ENCODE measurements around the gene YY1.

YY1 gene

GRCh38 chr14:100297320-100298300 lies 58.7 kb downstream of the YY1 start:
- no peak overlapping the region for H2AFZ ChIP-seq (ENCODE audit: low read length)

GRCh38 chr14:100298551-100299237 lies 59.8 kb downstream of the YY1 start:
- Histone ChIP-seq H3K36me3 (ENCODE audit: insufficient read depth, low read length) (peaks cover 12% of the 10 kb centered on the region; the same call in 1 of the 2 replicates), H3K9ac (ENCODE audit: low read depth, low read length, poor library complexity, severe bottlenecking) (no peak overlapping the region)

More at GRCh38 chr14:100297320-100298300, 58.7 kb downstream of the YY1 start:
- Histone ChIP-seq H3K4me1 (ENCODE audit: insufficient read depth, low read length, poor library complexity, severe bottlenecking) (no peaks in the 10 kb centered on the region), H3K27me3 (ENCODE audit: insufficient read depth, low read length, poor library complexity, severe bottlenecking) (no peaks in the 10 kb centered on the region), H3K4me3 (ENCODE audit: low read length, poor library complexity, severe bottlenecking) (no peak overlapping the region), H4K20me1 (ENCODE audit: insufficient read depth, low read length, poor library complexity, severe bottlenecking) (peaks cover 6% of the 10 kb centered on the region), H3K9me2 (replicated peaks; ENCODE audit: low read depth, low read length) (no peaks in the 10 kb centered on the region), H3F3A (ENCODE audit: low read depth) (no peaks in the 10 kb centered on the region), H3K9me3 (ENCODE audit: insufficient read depth, low read depth, low read length) (no peaks in the 10 kb centered on the region), H3K4me2 (ENCODE audit: low read depth, low read length, poor library complexity, severe bottlenecking) (no peak overlapping the region), H3K79me2 (ENCODE audit: insufficient read depth, low read length) (peaks cover 32% of the 10 kb centered on the region), H3K36me3 (ENCODE audit: insufficient read depth, low read length) (peaks cover 17% of the 10 kb centered on the region; the same call in 1 of the 2 replicates), H3K9ac (ENCODE audit: low read depth, low read length, poor library complexity, severe bottlenecking) (no peak overlapping the region)
- TF ChIP-seq EZH2phosphoT487 (IDR thresholded peaks at IDR 0.05; ENCODE audit: borderline replicate concordance) (no peak), CTCF (conservative IDR thresholded peaks at IDR 0.05; ENCODE audit: low read length) (no peak)

GRCh38 chr14:100299238-100299560 lies 60.3 kb downstream of the YY1 start:
- peaks cover 22% of the 10 kb centered on the region for H4K20me1 ChIP-seq (ENCODE audit: insufficient read depth, low read length, poor library complexity, severe bottlenecking)
- H2AFZ ChIP-seq (ENCODE audit: low read length) = no peak overlapping the region
- H3K27me3 ChIP-seq (ENCODE audit: insufficient read depth, low read length, poor library complexity, severe bottlenecking) = no peaks in the 10 kb centered on the region
- no peak overlapping the region for H3K9ac ChIP-seq (ENCODE audit: low read depth, low read length, poor library complexity, severe bottlenecking)
- no peaks in the 10 kb centered on the region for H3F3A ChIP-seq (ENCODE audit: low read depth)
- peaks cover 48% of the 10 kb centered on the region for H3K79me2 ChIP-seq (ENCODE audit: insufficient read depth, low read length)
- no peaks in the 10 kb centered on the region for H3K9me3 ChIP-seq (ENCODE audit: insufficient read depth, low read depth, low read length)
- H3K4me2 ChIP-seq (ENCODE audit: low read depth, low read length, poor library complexity, severe bottlenecking) = no peak overlapping the region
- no peak for TF ChIP-seq EZH2phosphoT487 (IDR thresholded peaks at IDR 0.05; ENCODE audit: borderline replicate concordance)
- no peak for TF ChIP-seq CTCF (conservative IDR thresholded peaks at IDR 0.05; ENCODE audit: low read length)
- no peaks in the 10 kb centered on the region for H3K9me2 ChIP-seq (replicated peaks; ENCODE audit: low read depth, low read length)
- no peak overlapping the region for H3K4me3 ChIP-seq (ENCODE audit: low read length, poor library complexity, severe bottlenecking)
- H3K36me3 ChIP-seq (ENCODE audit: insufficient read depth, low read length) = peaks cover 12% of the 10 kb centered on the region; the same call in 1 of the 2 replicates
- peaks cover 15% of the 10 kb centered on the region for H3K4me1 ChIP-seq (ENCODE audit: insufficient read depth, low read length, poor library complexity, severe bottlenecking)

More at GRCh38 chr14:100298551-100299237, 59.8 kb downstream of the YY1 start:
- H3K9me3 ChIP-seq (ENCODE audit: insufficient read depth, low read depth, low read length) = no peaks in the 10 kb centered on the region
- H4K20me1 ChIP-seq (ENCODE audit: insufficient read depth, low read length, poor library complexity, severe bottlenecking) = peaks cover 17% of the 10 kb centered on the region
- peaks cover 10% of the 10 kb centered on the region for H3K4me1 ChIP-seq (ENCODE audit: insufficient read depth, low read length, poor library complexity, severe bottlenecking)
- H3F3A ChIP-seq (ENCODE audit: low read depth) = no peaks in the 10 kb centered on the region
- no peak overlapping the region for H2AFZ ChIP-seq (ENCODE audit: low read length)
- H3K27me3 ChIP-seq (ENCODE audit: insufficient read depth, low read length, poor library complexity, severe bottlenecking) = no peaks in the 10 kb centered on the region
- H3K4me2 ChIP-seq (ENCODE audit: low read depth, low read length, poor library complexity, severe bottlenecking) = no peak overlapping the region
- H3K79me2 ChIP-seq (ENCODE audit: insufficient read depth, low read length) = peaks cover 43% of the 10 kb centered on the region
- no peak overlapping the region for H3K4me3 ChIP-seq (ENCODE audit: low read length, poor library complexity, severe bottlenecking)
- TF ChIP-seq EZH2phosphoT487 (IDR thresholded peaks at IDR 0.05; ENCODE audit: borderline replicate concordance) (no peak), CTCF (conservative IDR thresholded peaks at IDR 0.05; ENCODE audit: low read length) (no peak)
- H3K9me2 ChIP-seq (replicated peaks; ENCODE audit: low read depth, low read length) = no peaks in the 10 kb centered on the region

Measured in Loucy (cell line).